Measurements from ENCODE around the gene SORCS2. TPM values are rescaled to one million over a fixed set of nuclear protein-coding genes. Genes with fewer than 3 reads are reported as not detected.

Gene SORCS2
- total RNA-seq, 2 donors from 2014 or later = 0.68 to 0.92 TPM

- Histone ChIP-seq H3K27me3 (replicated peaks; ENCODE audit: insufficient read depth) (no peaks in the 10 kb centered on the region), H3K27ac (no peak overlapping the region), H3K9me3 (no peaks in the 10 kb centered on the region), H3K4me3 (no peak overlapping the region), H3K4me1 (ENCODE audit: control insufficient read depth in 1 of 2, low read depth in 2 of 2) (no peaks in the 10 kb centered on the region), H3K36me3 (peaks cover 42% of the 10 kb centered on the region)
- no peak for ATAC-seq (ENCODE audit: insufficient number of reproducible peaks, low FRiP score, low read depth)
- no peak for DNase-seq (ENCODE audit: low spot score)
- TF ChIP-seq, protein P1, sequence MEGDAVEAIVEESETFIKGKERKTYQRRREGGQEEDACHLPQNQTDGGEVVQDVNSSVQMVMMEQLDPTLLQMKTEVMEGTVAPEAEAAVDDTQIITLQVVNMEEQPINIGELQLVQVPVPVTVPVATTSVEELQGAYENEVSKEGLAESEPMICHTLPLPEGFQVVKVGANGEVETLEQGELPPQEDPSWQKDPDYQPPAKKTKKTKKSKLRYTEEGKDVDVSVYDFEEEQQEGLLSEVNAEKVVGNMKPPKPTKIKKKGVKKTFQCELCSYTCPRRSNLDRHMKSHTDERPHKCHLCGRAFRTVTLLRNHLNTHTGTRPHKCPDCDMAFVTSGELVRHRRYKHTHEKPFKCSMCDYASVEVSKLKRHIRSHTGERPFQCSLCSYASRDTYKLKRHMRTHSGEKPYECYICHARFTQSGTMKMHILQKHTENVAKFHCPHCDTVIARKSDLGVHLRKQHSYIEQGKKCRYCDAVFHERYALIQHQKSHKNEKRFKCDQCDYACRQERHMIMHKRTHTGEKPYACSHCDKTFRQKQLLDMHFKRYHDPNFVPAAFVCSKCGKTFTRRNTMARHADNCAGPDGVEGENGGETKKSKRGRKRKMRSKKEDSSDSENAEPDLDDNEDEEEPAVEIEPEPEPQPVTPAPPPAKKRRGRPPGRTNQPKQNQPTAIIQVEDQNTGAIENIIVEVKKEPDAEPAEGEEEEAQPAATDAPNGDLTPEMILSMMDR (IDR thresholded peaks at IDR 0.05) = no peak
Measured at GRCh38 chr4:7767526-7767925, 575.2 kb downstream of the SORCS2 start.

- H3K4me3 ChIP-seq = no peak overlapping the region
- H3K27me3 ChIP-seq (replicated peaks; ENCODE audit: insufficient read depth) = no peaks in the 10 kb centered on the region
- no peak for DNase-seq (ENCODE audit: low spot score)
- H3K27ac ChIP-seq = no peak overlapping the region
- ATAC-seq (ENCODE audit: insufficient number of reproducible peaks, low FRiP score, low read depth) = no peak
- TF ChIP-seq, protein P1 (IDR thresholded peaks at IDR 0.05) = no peak
- H3K4me1 ChIP-seq (ENCODE audit: control insufficient read depth in 1 of 2, low read depth in 2 of 2) = no peaks in the 10 kb centered on the region
- no peaks in the 10 kb centered on the region for H3K9me3 ChIP-seq
- H3K36me3 ChIP-seq = peaks cover 45% of the 10 kb centered on the region
Measured at GRCh38 chr4:7767966-7768365, 575.6 kb downstream of the SORCS2 start.

DNA sequence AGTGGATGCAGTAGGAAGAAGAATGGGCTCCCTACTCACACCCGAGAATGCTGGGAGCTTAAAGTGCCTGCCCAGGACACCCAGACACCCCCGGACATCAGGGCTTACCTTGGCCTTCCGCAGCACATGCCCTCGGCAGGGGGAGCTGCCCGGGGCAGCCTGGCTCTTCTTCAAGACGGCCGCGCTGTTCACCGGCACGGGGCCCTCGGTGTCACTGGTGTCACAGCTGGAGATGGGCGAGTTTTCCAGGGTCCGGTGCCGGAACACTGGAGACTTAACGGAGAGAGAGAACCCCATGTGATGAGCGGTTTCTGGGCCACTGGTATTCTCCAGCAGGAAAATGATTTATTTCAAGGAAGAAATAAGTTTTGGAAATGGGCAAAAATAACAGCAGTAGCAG, 576.4 kb downstream of the SORCS2 start:
- Histone ChIP-seq H3K36me3 (peaks cover 44% of the 10 kb centered on the region), H3K4me3 (no peak overlapping the region), H3K4me1 (ENCODE audit: control insufficient read depth in 1 of 2, low read depth in 2 of 2) (no peaks in the 10 kb centered on the region), H3K9me3 (no peaks in the 10 kb centered on the region), H3K27ac (no peak overlapping the region), H3K27me3 (replicated peaks; ENCODE audit: insufficient read depth) (no peaks in the 10 kb centered on the region)
- TF ChIP-seq, protein P1 (IDR thresholded peaks at IDR 0.05) = no peak
- ATAC-seq (ENCODE audit: insufficient number of reproducible peaks, low FRiP score, low read depth) (no peak), DNase-seq (ENCODE audit: low spot score) (no peak)

GRCh38 chr4:7769396-7770223, 577.3 kb downstream of the SORCS2 start:
- no peaks in the 10 kb centered on the region for H3K4me1 ChIP-seq (ENCODE audit: control insufficient read depth in 1 of 2, low read depth in 2 of 2)
- ATAC-seq (ENCODE audit: insufficient number of reproducible peaks, low FRiP score, low read depth) = no peak

More at GRCh38 chr4:7769396-7770223, 577.3 kb downstream of the SORCS2 start:
- TF ChIP-seq, protein P1 (IDR thresholded peaks at IDR 0.05) = no peak
- no peaks in the 10 kb centered on the region for H3K9me3 ChIP-seq
- no peak for DNase-seq (ENCODE audit: low spot score)
- no peak overlapping the region for H3K27ac ChIP-seq
- no peaks in the 10 kb centered on the region for H3K27me3 ChIP-seq (replicated peaks; ENCODE audit: insufficient read depth)
- H3K36me3 ChIP-seq = peaks cover 52% of the 10 kb centered on the region
- H3K4me3 ChIP-seq = no peak overlapping the region
